OCI-LY7 (cell line): ENCODE data around the gene H1-8. TPM values are rescaled to one million over a fixed set of nuclear protein-coding genes. Genes with fewer than 3 reads are reported as not detected.
"Not testable (repeated sequence)": the region's sequence is repeated elsewhere in the genome, so short reads cannot be mapped to it uniquely, and the experiment has no call there.

Experiments used
- BruUV-seq: library from RNA; stranded (reverse); fragments of 400-500 nt; replicated peaks from 2 replicates; lab custom pipeline; 2021; lab: Mats Ljungman, UMichigan
- CTCF ChIA-PET: fragments of 300-600 bp; sonication (Branson Sonifier 250); formaldehyde crosslinking; loops from one replicate; lab custom pipeline; 2022; ENCODE audit warnings: antibody characterized with exemption; ENCODE audit not compliant: unreplicated experiment; lab: Charles Lee
- POLR2A ChIA-PET: fragments of 300-600 bp; sonication (Branson Sonifier 250); formaldehyde crosslinking; loops from one replicate; lab custom pipeline; 2022; ENCODE audit warnings: antibody characterized with exemption; lab: Charles Lee
- DNase-seq: peaks from one replicate; pipeline ENCODE4 v3.0.0-alpha.2; 2015; ENCODE audit warnings: low spot score
- H2AFZ ChIP-seq: fragments of 200-600 bp; sonication (generic), shearing (Covaris generic); 2 replicates; pipeline ENCODE4 v1.6.1; 2014; ENCODE audit warnings: mild to moderate bottlenecking, antibody characterized with exemption, low read length, moderate library complexity
- H3K27ac ChIP-seq: fragments of 200-600 bp; sonication (generic); 2 replicates; pipeline ENCODE4 v1.5.1; 2014; ENCODE audit warnings: mixed run types, low read depth, mild to moderate bottlenecking, moderate library complexity, low read length, inconsistent platforms; ENCODE audit not compliant: poor library complexity, severe bottlenecking
- H3K36me3 ChIP-seq: fragments of 200-600 bp; sonication (generic); 2 replicates; pipeline ENCODE4 v1.6.1; 2014; ENCODE audit warnings: mild to moderate bottlenecking, antibody characterized with exemption, low read length, moderate library complexity, mixed read lengths; ENCODE audit not compliant: insufficient read depth
- H3K4me1 ChIP-seq: fragments of 200-600 bp; sonication (generic); 2 replicates; pipeline ENCODE4 v1.5.1; 2014; ENCODE audit warnings: mild to moderate bottlenecking, low read length; ENCODE audit not compliant: insufficient read depth, poor library complexity, severe bottlenecking
- H3K4me2 ChIP-seq: fragments of 200-600 bp; sonication (generic); 2 replicates; pipeline ENCODE4 v1.6.1; 2014; ENCODE audit warnings: mild to moderate bottlenecking, low read length
- H3K4me3 ChIP-seq: fragments of 200-600 bp; sonication (generic); 2 replicates; pipeline ENCODE4 v1.5.1; 2014; ENCODE audit warnings: mild to moderate bottlenecking, low read depth, low read length; ENCODE audit not compliant: poor library complexity, severe bottlenecking
- H3K79me2 ChIP-seq: fragments of 200-600 bp; sonication (generic); 2 replicates; pipeline ENCODE4 v1.6.1; 2016; ENCODE audit warnings: low read depth, mild to moderate bottlenecking, low read length, moderate library complexity, mixed read lengths; ENCODE audit not compliant: insufficient read depth
- H3K9me2 ChIP-seq: fragments of 200-600 bp; sonication (generic); 2 replicates; pipeline ENCODE4 v1.6.1; 2016; ENCODE audit warnings: mild to moderate bottlenecking, low read length, mixed read lengths; ENCODE audit not compliant: insufficient read depth
- H3K9me3 ChIP-seq: fragments of 200-600 bp; sonication (generic); 2 replicates; pipeline ENCODE4 v1.6.1; 2014; ENCODE audit warnings: mild to moderate bottlenecking, mixed run types, low read length, mixed read lengths
- H4K20me1 ChIP-seq: fragments of 200-600 bp; sonication (generic); 2 replicates; pipeline ENCODE4 v1.6.1; 2014; ENCODE audit warnings: mild to moderate bottlenecking, antibody characterized with exemption, low read length, moderate library complexity, mixed read lengths; ENCODE audit not compliant: insufficient read depth
- EZH2phosphoT487 ChIP-seq: fragments of 200-600 bp; sonication (generic); IDR thresholded peaks from 2 replicates; pipeline ENCODE4 v1.6.1; 2018; ENCODE audit warnings: low read depth, borderline replicate concordance, mild to moderate bottlenecking, mixed run types, antibody characterized with exemption, low read length, moderate library complexity, mixed read lengths
- intact Hi-C: fragments of 100-400 bp; cut with micrococcal nuclease; formaldehyde crosslinking; loops from one replicate; pipeline ENCODE4 v1.10.0; 2022; ENCODE audit not compliant: unreplicated experiment
- total RNA-seq, 2 experiments: library from RNA; depleted of rRNA in 1 of 2; stranded (reverse); fragments of >200 nt in 1 of 2; shearing (Covaris generic) in 1 of 2; gene quantifications; 2 replicates each; pipeline ENCODE4 v1.2.3, GENCODE V29; 2014 to 2022
- TF ChIP-seq, protein P1 (sequence below): fragments of 200-600 bp; sonication (generic); conservative IDR thresholded peaks from 2 replicates; pipeline ENCODE4 v1.5.1; 2014; ENCODE audit warnings: mild to moderate bottlenecking, antibody characterized with exemption, low read length, moderate library complexity, mixed read lengths

H1-8 gene
- total RNA-seq, 2 experiments from 2014 or later, result not detected

DNA sequence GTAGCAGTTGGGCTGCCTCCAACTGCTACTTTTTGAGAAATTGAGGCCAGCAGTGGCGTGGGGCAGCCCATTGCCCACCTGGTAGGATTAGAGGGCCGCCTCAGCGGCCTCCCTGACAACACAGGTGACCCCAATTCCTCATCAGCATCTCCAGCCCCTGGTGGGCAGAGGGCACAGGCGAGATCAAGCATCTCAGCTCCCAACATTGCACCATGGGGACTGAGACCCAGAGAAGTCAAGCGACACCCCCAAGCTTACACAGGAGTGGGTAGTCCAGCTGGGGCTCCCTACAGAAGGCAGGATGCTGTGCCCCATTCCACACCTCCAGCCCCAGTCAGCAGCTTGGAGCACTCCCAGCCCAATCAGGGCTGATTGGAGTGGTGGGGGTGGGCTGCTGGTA is 228 bp upstream of the H1-8 start:
- no TSS peak for BruUV-seq
- ChIA-PET POLR2A (no interaction called here), CTCF (no interaction called here)
- Histone ChIP-seq H3K4me1 (no peaks in the 10 kb centered on the region), H3K27ac (no peak overlapping the region), H3K9me3 (no peaks in the 10 kb centered on the region), H3K4me3 (no peak overlapping the region), H3K9me2 (no peaks in the 10 kb centered on the region), H3K4me2 (no peak overlapping the region), H2AFZ (no peak overlapping the region), H3K79me2 (no peaks in the 10 kb centered on the region), H3K36me3 (no peaks in the 10 kb centered on the region), H4K20me1 (no peaks in the 10 kb centered on the region)
- no peak for DNase-seq
- intact Hi-C loops, result no loop called here
- TF ChIP-seq, protein P1, sequence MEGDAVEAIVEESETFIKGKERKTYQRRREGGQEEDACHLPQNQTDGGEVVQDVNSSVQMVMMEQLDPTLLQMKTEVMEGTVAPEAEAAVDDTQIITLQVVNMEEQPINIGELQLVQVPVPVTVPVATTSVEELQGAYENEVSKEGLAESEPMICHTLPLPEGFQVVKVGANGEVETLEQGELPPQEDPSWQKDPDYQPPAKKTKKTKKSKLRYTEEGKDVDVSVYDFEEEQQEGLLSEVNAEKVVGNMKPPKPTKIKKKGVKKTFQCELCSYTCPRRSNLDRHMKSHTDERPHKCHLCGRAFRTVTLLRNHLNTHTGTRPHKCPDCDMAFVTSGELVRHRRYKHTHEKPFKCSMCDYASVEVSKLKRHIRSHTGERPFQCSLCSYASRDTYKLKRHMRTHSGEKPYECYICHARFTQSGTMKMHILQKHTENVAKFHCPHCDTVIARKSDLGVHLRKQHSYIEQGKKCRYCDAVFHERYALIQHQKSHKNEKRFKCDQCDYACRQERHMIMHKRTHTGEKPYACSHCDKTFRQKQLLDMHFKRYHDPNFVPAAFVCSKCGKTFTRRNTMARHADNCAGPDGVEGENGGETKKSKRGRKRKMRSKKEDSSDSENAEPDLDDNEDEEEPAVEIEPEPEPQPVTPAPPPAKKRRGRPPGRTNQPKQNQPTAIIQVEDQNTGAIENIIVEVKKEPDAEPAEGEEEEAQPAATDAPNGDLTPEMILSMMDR, result no peak
- TF ChIP-seq EZH2phosphoT487, result no peak

DNA sequence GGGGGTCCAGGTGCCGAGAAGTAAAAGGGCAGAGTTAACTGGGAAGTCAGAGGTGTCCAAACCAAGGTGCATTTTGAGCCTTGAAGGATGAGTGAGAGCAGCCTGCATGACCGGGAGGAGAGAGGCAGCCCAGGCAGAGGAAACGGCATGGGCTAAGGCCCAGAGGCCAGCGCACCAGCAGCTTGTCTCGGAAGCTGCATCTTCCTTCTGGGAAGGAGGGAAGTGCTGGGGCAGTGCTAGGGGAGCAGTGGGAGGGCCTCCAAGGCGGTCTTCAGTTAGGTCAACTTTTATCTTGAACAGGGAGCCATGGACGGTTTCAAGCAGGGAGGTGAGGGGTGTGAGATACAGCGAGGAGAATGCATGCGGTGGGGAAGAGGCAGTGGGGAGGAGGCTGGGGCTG is 1.0 kb downstream of the H1-8 start:
- H2AFZ ChIP-seq, result no peak overlapping the region
- BruUV-seq, result no TSS peak
- POLR2A ChIA-PET, result interaction anchor here (0.6 kb wide), 1 partner anchor 172 kb away, joined by 3 read pairs; no protein-coding TSS in a partner anchor

GRCh38 chr3:129545951-129546350 is 3.0 kb downstream of the H1-8 start:
- H3K4me2 ChIP-seq, H3K9me3 ChIP-seq, DNase-seq, intact Hi-C loops, BruUV-seq, H3K79me2 ChIP-seq, H3K36me3 ChIP-seq, H4K20me1 ChIP-seq, H3K9me2 ChIP-seq, H3K27ac ChIP-seq, H3K4me3 ChIP-seq, H3K4me1 ChIP-seq, CTCF ChIA-PET, H2AFZ ChIP-seq: not testable (repeated sequence)
- POLR2A ChIA-PET, result interaction anchor here (0.7 kb wide), 1 partner anchor 9 kb away, joined by 3 read pairs; no protein-coding TSS in a partner anchor

More for the DNA sequence above, 1.0 kb downstream of the H1-8 start:
- Histone ChIP-seq H3K27ac (no peak overlapping the region), H3K4me1 (no peaks in the 10 kb centered on the region), H4K20me1 (no peaks in the 10 kb centered on the region), H3K9me2 (no peaks in the 10 kb centered on the region), H3K9me3 (no peaks in the 10 kb centered on the region), H3K36me3 (no peaks in the 10 kb centered on the region), H3K4me3 (no peak overlapping the region), H3K4me2 (no peak overlapping the region), H3K79me2 (no peaks in the 10 kb centered on the region)
- CTCF ChIA-PET, result no interaction called here
- DNase-seq, result no peak
- TF ChIP-seq, protein P1, result no peak
- TF ChIP-seq EZH2phosphoT487, result no peak
- intact Hi-C loops, result no loop called here
